ENCODE data around the gene LRP8.
A peak's percentile ranks its signal among the peaks of the same experiment; 100 is the strongest.

The LRP8 gene

GRCh38 chr1:53359225-53359933 is 31.5 kb upstream of the LRP8 start:
- DNase-seq: no peak

DNA sequence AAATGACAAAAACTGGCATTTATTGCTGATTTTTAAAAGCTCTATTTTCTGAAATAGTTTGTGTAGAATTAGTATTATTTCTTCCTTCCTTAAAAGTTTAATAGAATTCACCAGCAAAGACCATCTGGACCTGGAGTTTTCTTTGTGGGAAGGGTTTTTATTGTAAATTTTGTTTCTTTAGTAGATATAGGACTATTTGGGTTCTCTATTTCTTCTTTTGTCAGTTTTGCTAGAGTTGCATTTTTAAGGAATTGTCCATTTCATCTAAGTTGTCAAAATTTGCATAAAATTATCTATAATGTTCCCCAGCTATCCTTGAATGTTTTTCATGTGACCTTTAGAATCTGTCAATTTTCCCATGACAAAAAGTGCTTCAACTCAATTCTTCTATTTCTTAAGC is 28.8 kb upstream of the LRP8 start:
- DNase-seq: no peak

GRCh38 chr1:53354119-53354518 is 26.2 kb upstream of the LRP8 start:
- DNase-seq: no peak

DNA sequence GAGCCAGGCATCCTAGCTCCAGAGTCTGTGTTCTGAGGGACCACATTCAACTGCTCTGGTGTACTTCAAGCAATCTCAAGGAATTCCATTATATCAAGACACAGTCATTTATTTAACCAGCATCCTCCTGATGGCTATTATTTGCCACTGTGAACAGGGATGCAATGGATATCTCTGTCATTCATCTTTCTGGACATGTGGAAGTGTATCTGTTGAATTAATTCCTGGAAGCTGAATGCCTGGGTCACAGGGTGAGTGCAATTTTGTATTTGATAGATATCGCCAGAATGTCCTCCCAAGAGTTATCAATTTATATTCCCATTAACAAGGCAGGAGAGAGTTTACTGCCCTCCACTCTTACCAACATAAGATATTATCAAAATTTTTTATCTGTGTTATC is 24.7 kb upstream of the LRP8 start:
- DNase-seq: no peak

GRCh38 chr1:53350853-53351767 is 23.2 kb upstream of the LRP8 start:
- no peak for DNase-seq

GRCh38 chr1:53349968-53350852 is 22.3 kb upstream of the LRP8 start:
- DNase-seq: no peak

GRCh38 chr1:53349369-53349835 is 21.5 kb upstream of the LRP8 start:
- DNase-seq: no peak

DNA sequence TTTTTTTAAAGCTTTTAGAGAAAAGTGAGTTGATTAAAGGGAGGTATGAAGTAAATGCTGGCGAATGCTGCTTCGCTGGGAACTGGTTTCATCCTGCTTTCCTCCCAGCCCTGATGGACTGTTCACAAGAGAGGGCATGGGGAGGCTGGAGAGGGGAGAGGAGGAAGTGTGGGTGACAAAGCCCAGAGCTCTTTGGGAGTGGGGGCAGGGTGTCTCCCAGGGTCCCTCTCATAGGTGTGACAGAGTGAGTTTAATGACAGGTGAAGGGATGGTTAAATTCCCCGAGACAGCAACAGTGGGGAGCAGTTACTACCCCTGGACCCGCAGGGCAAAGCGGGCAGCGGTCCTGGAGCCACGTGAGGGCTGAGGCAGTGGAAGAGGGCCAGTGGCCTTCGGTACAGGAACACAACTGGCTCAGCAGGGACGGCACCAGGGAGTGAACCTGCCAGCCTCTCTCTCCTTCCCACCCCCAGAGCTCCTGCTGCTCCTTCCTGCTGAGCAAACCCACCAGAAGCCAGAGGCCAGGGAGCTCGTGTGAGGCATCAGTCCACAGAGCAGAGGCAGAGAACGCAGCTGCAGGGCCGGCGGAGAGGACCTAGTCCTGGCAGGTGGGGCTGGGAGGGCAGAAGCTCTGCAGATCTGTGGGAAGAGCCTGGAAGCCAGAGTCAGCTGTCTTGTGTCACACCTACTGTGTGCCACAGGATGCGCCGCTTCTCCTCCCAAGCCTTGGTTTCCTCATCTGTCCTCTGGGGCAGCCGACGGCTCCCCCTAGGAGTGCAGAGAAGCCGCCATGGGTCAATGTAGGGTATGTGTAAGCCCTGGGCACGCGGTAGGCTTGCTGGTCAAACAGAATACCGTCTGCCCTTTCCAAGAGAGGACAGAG is 20.9 kb upstream of the LRP8 start:
- DNase-seq: no peak

DNA sequence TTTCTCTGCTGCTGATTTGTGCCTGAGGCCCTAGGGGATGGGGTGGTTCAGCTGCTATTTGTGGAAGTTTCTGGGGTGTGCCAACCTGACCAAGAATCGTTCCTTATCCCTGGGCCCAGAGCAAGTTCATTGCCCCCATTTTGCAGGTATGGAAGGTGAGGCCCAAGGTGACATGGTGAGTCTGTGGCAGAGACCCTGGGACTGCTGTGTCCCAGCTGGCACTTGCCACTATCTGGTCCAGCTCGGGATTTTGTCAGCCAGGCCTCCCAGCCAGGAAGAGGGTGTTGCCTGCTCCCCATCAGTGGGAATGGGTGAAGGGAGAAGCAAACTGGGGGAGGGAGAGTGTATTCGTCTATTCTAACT is 18.9 kb upstream of the LRP8 start:
- no peak for DNase-seq

GRCh38 chr1:53345996-53346813 is 18.3 kb upstream of the LRP8 start:
- no peak for DNase-seq

- DNase-seq: peak; percentile 33
These were observed 17.3 kb upstream of the LRP8 start for GRCh38 chr1:53344921-53345838.

- DNase-seq: no peak
These were observed 16.2 kb upstream of the LRP8 start for GRCh38 chr1:53343831-53344668.

DNA sequence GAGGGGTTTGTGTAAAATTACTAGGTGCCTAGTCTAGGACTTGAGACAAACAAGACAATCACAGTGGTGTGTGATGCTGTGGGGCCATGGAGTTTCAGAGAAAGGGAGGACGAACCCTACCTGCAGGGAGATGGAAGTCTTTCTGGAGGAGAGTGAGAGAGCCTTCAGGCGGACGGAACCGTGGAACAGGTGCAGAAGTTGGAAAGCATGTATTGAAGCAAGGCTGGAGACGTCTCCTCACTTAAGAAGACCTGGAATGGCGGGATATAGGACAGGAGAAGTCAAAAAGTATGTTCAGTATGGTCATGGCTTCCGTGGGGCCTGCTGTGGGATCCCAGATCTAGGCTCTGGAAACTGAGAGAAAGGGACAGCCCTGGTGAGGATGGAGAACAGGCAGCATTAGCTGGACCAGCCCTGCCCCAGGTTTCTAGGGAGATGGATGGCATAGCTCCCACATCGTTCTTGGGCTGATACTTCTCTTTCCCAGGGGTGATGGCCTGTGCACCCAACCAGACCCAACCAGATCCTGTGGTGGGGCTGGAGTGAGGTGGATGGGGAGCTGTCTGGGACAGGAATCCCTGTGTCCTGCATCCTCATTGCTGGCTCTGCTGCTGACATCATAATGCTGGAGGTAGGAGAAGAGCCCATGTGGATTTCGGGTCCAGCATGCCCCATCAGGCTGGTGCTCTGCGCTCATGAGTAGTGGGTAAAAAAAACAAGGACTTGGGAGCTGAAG is 15.0 kb upstream of the LRP8 start:
- DNase-seq: no peak

DNA sequence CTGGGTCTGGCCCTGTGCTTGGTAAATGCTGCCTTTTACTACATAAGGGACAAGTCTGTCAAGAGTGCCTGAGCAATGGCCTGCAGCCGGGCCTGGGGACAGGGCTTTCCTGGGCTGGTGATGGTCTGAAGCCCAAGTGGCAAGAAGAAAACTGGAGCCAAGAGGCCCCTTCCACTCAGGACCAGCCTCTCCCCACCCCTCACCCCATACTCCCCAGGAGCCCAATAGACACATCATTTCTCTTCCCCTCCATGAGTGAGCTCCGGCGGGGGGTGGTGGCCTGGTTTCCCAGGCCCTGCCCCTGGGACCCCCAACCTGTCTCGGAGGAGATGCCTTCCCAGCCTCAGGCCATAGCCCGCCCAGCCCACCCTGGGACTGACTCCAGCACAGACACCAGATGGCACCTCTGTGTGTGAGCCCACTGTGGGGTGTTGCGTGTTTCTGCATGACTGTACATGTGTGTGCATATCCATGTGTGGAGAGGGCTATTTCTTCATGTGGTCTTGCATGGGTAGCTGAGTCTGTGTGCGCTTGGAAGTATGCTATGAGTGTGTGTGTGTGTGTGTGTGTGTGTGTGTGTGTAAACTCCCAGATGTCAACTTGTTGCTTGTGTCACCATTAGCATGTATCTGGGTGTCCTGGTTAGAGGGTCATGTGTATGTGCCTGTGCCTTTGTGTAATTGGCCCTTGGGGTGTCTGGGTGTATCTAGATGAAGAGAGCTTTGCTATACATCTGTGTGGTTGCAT is 14.3 kb upstream of the LRP8 start:
- DNase-seq: no peak

DNA sequence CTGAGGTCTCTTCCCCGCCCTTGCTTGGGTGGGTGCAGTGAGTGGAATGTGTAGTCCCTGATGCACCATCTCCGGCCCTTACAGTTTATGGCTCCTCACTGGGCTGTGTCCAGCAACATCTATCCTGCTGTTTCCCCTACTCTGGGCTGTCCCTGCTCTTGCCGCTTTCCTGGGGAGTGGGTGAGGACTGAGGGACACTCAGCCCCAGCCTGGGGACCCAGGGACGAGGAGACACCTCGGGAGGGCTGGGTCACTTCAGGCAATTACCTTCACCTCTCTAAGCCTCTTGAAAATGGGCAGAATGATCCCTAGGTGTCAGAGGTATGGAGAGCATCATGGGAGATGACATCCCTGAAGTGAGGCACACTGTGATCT is 13.6 kb upstream of the LRP8 start:
- no peak for DNase-seq

DNA sequence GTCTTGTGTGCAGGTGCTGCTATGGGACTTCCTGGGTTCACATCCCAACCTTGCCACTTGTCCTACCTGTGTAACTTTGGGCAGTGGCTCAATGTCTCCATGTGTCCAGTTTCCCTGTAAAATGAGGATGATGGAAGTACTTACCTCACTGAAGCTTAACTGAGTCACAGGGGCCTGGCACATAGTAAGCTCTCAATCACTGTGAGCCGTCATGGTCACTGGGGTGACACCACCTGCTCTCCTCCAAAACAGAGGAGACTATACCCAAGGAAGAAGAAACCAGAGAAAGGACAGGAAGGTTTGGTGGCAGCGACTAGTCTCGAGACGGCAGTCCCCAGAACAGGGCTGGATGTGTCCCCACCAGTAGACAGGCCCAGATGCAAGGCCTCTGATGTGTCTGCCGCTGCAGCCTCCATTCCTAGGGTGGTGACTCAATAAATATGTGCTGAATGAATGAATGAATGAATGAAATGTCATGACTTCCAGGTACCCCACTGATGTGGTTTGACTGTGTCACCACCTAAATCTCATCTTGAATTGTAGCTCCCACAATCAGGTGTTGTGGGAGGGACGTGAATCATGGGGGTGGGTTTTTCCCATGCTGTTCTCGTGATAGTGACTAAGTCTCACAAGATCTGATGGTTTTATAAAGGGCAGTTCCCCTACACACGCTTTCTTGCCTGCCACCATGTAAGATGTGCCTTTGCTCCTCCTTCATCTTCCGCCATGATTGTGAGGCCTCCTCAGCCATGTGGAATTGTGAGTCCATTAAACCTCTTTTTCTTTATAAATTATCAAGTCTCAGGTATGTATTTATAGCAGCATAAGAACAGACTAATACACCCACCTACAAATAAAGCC is 13.0 kb upstream of the LRP8 start:
- DNase-seq: no peak
